GM12872 (cell line): ENCODE measurements around the gene GSPT1.

ENCODE experiments used
- TF ChIP-seq, protein P1 (sequence below): IDR thresholded peaks from 3 replicates; pipeline ENCODE4 v1.5.1; 2011; ENCODE audit warnings: low read depth, mild to moderate bottlenecking, low read length, moderate library complexity; ENCODE audit not compliant: insufficient read depth

Gene GSPT1

DNA sequence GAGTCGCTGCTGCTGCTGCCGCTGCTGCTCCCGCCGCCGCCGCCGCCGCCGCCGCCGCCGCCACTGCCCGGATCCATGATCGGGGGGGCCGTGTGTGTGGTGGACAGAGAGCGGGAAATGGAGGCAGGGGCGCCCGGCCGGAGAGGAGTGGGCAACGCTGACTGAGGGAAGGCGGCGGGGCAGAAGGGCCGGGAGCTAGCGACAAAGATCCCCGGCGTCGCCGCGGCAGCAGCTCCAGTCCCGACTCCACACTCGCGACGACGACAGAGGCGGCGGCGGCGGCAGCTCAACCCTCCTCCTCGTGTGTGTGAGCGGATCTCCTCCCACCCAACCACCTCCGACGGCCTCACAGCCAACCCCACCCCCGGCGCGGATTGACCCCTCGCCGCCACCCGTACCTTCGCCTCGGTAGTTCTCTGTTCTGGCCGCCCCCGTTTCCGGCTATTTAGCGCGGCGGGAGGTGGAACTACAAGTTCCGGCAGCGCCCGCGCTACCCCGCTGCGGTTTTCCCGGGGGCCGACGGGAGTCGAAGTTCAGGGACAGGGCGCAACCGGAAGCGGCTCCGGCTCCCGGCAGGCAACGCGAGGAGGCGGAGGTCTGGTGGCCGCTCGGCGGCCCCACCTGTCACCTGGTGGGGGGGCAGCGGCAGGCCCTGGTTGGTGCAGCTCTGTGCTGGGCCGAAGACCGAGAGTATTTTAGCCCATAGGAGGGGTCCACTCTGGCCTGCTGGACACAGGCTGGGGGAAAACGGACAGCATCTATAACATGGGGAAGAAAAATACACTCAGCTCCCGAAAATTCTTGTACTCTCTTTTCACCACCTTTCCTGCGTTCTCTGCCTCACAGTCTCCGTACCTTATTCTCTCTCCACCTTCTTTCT, at the start of gene GSPT1:
TSS of gene GSPT1 (minus strand) at position 313 of the 880 bp plus-strand sequence. CDS start at position 77, 236 bp downstream.
- TF ChIP-seq, protein P1, sequence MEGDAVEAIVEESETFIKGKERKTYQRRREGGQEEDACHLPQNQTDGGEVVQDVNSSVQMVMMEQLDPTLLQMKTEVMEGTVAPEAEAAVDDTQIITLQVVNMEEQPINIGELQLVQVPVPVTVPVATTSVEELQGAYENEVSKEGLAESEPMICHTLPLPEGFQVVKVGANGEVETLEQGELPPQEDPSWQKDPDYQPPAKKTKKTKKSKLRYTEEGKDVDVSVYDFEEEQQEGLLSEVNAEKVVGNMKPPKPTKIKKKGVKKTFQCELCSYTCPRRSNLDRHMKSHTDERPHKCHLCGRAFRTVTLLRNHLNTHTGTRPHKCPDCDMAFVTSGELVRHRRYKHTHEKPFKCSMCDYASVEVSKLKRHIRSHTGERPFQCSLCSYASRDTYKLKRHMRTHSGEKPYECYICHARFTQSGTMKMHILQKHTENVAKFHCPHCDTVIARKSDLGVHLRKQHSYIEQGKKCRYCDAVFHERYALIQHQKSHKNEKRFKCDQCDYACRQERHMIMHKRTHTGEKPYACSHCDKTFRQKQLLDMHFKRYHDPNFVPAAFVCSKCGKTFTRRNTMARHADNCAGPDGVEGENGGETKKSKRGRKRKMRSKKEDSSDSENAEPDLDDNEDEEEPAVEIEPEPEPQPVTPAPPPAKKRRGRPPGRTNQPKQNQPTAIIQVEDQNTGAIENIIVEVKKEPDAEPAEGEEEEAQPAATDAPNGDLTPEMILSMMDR: peak; percentile 29; the same call in 1 of the 3 replicates

DNA sequence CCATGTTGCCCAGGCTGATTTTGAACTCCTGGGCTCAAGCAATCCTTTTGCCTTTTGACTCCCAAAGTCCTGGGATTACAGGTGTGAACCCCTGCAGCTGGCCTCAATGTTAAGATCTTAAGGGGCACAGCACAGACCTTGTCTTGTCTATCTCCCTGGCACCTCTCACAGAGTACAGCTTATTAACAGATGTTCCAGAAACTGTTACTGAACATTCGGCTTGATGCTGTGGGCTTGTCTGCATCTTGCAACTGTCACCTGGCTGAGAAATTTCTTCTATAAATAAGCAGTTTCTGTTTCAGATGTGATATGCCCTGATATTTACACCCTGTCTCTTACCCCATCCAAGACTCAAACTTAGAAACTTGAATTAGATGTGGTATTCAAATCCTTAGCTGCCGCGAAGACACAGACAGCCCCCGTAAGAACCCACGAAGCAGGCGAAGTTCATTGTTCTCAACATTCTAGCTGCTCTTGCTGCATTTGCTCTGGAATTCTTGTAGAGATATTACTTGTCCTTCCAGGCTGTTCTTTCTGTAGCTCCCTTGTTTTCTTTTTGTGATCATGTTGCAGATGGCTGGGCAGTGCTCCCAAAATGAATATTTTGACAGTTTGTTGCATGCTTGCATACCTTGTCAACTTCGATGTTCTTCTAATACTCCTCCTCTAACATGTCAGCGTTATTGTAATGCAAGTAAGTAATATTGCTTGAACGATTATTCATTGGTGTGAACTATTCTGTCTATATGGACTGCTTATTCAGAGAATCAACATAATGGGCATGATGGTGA, 49.2 kb upstream of the GSPT1 start, which contains the start of gene TNFRSF17:
TSS of gene TNFRSF17 (plus strand) at position 450 of the 791 bp plus-strand sequence. CDS start at position 565, 115 bp downstream.
- TF ChIP-seq, protein P1: no peak

DNA sequence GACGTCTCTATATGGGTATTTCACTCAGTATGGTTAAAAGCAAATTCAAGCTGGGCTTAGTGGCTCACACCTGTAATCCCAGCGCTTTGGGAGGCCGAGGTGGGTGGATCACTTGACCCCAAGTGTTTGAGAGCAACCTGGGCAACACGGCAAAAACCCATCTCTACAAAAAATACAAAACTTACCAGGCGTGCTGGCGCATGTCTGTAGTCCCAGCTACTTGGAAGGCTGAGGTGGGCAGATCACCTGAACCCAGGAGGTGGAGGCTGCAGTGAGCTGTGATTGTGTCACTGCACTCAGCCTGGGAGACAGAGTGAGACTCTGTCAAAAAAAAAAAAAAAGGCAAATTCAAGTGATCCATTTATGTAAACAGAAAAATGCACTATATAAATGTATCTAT, 48.0 kb upstream of the GSPT1 start:
- TF ChIP-seq, protein P1: no peak

DNA sequence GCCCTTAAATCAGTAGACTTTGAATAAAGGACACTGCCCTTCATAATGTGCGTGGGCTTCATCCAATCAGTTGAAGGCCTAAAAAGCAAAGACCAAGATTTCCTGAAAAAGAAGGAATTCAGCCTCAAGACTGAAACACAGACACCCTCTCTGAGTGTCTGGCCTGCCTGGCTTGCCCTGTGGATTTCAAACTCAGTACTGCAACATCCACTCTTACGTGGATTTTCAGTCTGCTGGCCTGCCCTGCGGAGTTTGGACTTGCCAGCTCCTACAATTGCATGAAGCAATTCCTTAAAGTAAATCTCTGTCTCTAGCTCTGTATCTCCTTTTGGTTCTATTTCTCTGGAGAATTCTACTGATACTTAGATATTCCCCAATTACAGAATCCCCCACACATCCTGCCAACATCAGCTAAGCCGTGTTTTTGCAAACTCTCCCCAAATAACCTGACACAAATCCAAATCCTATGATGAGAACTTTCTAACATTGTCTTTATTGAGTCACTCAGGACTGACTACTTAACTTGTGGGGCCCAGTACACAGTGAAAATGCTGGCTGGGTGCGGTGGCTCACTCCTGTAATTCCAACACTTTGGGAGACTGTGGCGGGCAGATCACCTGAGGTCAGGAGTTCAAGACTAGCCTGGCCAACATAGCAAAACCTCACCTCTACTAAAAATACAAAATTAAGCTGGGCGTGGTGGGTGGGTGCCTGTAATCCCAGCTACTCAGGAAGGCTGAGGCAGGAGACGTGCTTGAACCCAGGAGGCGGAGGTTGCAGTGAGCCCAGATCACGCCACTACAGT, 42.0 kb upstream of the GSPT1 start:
- TF ChIP-seq, protein P1: no peak

DNA sequence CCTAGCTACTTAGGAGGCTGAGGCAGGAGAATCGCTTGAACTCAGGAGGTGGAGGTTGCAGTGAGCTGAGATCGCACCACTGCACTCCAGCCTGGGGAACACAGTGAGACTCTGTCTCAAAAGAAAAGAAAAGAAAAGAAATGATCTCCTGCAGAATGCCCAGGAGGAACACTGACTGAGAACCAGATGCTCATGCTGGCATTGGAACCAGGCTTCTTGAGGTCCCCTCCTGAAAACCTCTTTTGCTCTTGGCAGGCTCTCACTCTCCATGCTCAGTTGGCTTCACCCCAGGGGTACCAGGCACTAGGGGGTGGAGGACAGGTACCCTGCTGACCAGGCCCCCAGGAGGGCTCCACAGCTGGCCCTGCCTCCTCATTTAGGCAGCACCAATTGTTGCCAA, 40.8 kb upstream of the GSPT1 start:
- TF ChIP-seq, protein P1: no peak

DNA sequence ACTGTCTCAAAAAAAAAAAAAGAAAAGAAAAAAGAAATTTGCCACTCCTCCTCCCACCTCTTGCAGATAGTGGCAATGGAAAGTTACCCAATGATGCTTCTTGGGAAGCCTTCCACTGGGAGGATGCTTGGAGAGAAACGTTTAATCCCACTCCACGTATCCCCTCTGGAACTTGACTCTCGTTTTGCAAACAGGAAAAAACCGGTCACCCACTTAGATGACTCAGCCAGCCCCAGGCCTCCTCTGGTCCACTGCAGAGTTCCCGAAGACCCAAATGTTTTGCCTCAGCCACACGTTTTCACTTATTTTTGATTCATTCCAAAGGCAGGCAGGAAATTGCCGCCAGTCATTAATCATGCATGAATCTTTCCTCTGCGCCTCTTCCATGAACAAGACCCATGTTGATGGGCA, 40.0 kb upstream of the GSPT1 start:
- TF ChIP-seq, protein P1: no peak
